Osteocyte (in vitro differentiated cells): ENCODE measurements around the gene SORL1-AS1.

Experiments
- DNase-seq: peaks from one replicate; pipeline ENCODE4 v3.0.0; 2021; ENCODE audit warnings: mixed read lengths; ENCODE audit not compliant: unreplicated experiment; ENCODE audit errors: extremely low spot score
- H3K27ac Mint-ChIP-seq: one replicate; pipeline ENCODE4 v1.8.0; 2021; ENCODE audit warnings: mild to moderate bottlenecking, mixed read lengths; ENCODE audit not compliant: unreplicated experiment
- H3K27me3 Mint-ChIP-seq: one replicate; pipeline ENCODE4 v1.8.0; 2021; ENCODE audit warnings: mixed read lengths; ENCODE audit not compliant: unreplicated experiment
- H3K36me3 Mint-ChIP-seq: one replicate; pipeline ENCODE4 v1.8.0; 2021; ENCODE audit warnings: mixed read lengths; ENCODE audit not compliant: unreplicated experiment
- H3K4me1 Mint-ChIP-seq: one replicate; pipeline ENCODE4 v1.8.0; 2021; ENCODE audit warnings: mixed read lengths; ENCODE audit not compliant: unreplicated experiment
- H3K4me3 Mint-ChIP-seq: one replicate; pipeline ENCODE4 v1.8.0; 2021; ENCODE audit warnings: mild to moderate bottlenecking, moderate library complexity, mixed read lengths; ENCODE audit not compliant: unreplicated experiment
- H3K9me3 Mint-ChIP-seq: one replicate; pipeline ENCODE4 v1.8.0; 2021; ENCODE audit warnings: mixed read lengths; ENCODE audit not compliant: unreplicated experiment
- TF ChIP-seq, protein P1 (sequence below): fragments of 200-600 bp; sonication (generic); IDR thresholded peaks from 2 replicates; pipeline ENCODE4 v1.5.0; 2021; ENCODE audit warnings: antibody characterized with exemption, mild to moderate bottlenecking, moderate library complexity

The SORL1-AS1 gene

GRCh38 chr11:121441521-121441920 is 11.2 kb downstream of the SORL1-AS1 start:
- no peak for DNase-seq
- Mint-ChIP-seq H3K9me3 (no peaks in the 10 kb centered on the region), H3K36me3 (no peaks in the 10 kb centered on the region), H3K4me3 (no peak overlapping the region), H3K4me1 (no peaks in the 10 kb centered on the region), H3K27me3 (peaks cover 44% of the 10 kb centered on the region), H3K27ac (no peak overlapping the region)
- TF ChIP-seq, protein P1, sequence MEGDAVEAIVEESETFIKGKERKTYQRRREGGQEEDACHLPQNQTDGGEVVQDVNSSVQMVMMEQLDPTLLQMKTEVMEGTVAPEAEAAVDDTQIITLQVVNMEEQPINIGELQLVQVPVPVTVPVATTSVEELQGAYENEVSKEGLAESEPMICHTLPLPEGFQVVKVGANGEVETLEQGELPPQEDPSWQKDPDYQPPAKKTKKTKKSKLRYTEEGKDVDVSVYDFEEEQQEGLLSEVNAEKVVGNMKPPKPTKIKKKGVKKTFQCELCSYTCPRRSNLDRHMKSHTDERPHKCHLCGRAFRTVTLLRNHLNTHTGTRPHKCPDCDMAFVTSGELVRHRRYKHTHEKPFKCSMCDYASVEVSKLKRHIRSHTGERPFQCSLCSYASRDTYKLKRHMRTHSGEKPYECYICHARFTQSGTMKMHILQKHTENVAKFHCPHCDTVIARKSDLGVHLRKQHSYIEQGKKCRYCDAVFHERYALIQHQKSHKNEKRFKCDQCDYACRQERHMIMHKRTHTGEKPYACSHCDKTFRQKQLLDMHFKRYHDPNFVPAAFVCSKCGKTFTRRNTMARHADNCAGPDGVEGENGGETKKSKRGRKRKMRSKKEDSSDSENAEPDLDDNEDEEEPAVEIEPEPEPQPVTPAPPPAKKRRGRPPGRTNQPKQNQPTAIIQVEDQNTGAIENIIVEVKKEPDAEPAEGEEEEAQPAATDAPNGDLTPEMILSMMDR: no peak

- peaks cover 45% of the 10 kb centered on the region for H3K27me3 Mint-ChIP-seq
- TF ChIP-seq, protein P1: no peak
- no peak overlapping the region for H3K4me3 Mint-ChIP-seq
- no peaks in the 10 kb centered on the region for H3K36me3 Mint-ChIP-seq
- H3K9me3 Mint-ChIP-seq: no peaks in the 10 kb centered on the region
- no peak overlapping the region for H3K27ac Mint-ChIP-seq
- DNase-seq: no peak
- H3K4me1 Mint-ChIP-seq: no peaks in the 10 kb centered on the region
Observed at GRCh38 chr11:121439759-121440158, 13.0 kb downstream of the SORL1-AS1 start.

GRCh38 chr11:121439337-121439736 is 13.4 kb downstream of the SORL1-AS1 start:
- no peak overlapping the region for H3K4me3 Mint-ChIP-seq
- no peaks in the 10 kb centered on the region for H3K36me3 Mint-ChIP-seq
- TF ChIP-seq, protein P1: no peak
- peaks cover 45% of the 10 kb centered on the region for H3K27me3 Mint-ChIP-seq
- H3K27ac Mint-ChIP-seq: no peak overlapping the region
- no peaks in the 10 kb centered on the region for H3K9me3 Mint-ChIP-seq
- no peaks in the 10 kb centered on the region for H3K4me1 Mint-ChIP-seq
- no peak for DNase-seq

DNA sequence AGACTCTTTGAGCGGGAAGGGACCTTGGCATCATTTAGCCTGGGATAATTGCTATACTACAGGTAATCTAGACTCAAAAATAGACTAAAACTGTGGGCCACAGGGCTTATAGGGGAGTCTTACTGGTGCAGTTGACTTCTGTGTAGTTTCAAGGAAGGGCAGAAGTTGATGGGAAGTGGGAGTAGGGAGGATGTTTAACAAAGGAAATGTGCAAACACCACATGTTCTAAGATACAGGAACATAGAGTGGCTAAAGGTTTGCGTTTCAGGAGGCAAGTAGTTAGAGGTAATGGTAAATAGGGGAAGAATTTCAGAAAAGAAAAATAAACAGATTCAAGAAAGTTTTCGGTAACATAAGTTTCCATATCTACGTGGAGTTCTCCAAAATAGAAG is 15.1 kb downstream of the SORL1-AS1 start:
- H3K4me3 Mint-ChIP-seq: no peak overlapping the region
- no peak for DNase-seq
- H3K36me3 Mint-ChIP-seq: no peaks in the 10 kb centered on the region
- no peak overlapping the region for H3K27ac Mint-ChIP-seq
- TF ChIP-seq, protein P1: no peak
- no peaks in the 10 kb centered on the region for H3K4me1 Mint-ChIP-seq
- no peaks in the 10 kb centered on the region for H3K9me3 Mint-ChIP-seq
- peaks cover 39% of the 10 kb centered on the region for H3K27me3 Mint-ChIP-seq

- TF ChIP-seq, protein P1: no peak
- Mint-ChIP-seq H3K27ac (no peak overlapping the region), H3K4me3 (no peak overlapping the region), H3K9me3 (no peaks in the 10 kb centered on the region), H3K36me3 (no peaks in the 10 kb centered on the region), H3K27me3 (peaks cover 39% of the 10 kb centered on the region), H3K4me1 (no peaks in the 10 kb centered on the region)
- DNase-seq: no peak
Observed at GRCh38 chr11:121437018-121437685, 15.6 kb downstream of the SORL1-AS1 start.
